HG02588 (cell line): ENCODE measurements around the gene GNPAT.

Source experiments
- ATAC-seq: cut with Tn5 transposase; IDR thresholded peaks from one replicate; pipeline ENCODE4 v1.9.1; 2021; ENCODE audit warnings: mild to moderate bottlenecking, moderate library complexity; ENCODE audit not compliant: unreplicated experiment

Gene GNPAT

GRCh38 chr1:231240883-231241735 is at the start of gene GNPAT:
Gene GNPAT (plus strand): TSS chr1:231241212. CDS start chr1:231241379, 167 bp downstream.
- peak; percentile 94 for ATAC-seq

DNA sequence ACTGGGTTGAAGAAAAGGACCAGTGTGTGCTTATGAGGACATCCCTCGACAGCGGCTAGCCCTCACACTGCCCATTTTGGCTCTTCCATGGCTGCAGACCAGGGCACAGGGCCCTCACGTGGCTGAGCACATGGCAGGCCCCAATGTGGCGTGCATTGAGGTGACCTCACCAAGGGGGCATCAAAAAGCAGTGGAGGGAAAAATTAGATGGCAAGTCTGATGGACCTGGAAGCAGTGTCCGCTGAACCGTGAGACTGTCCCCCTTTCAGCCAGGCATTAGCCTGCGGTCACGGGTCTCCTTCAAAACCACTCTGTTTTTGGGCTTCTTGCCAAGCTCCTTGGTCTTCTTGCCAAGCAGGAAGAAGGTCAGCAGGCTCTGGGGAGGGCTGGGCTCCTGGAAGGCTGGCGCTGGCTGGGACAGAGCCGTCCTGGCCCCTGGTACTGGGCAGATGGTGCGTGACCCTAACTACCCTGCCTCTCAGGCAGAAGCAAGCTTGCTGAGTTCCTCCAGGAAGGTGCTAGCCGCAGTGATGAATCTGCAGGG is 48.3 kb upstream of the GNPAT start:
- ATAC-seq, result no peak

GRCh38 chr1:231193710-231194340 is 47.2 kb upstream of the GNPAT start:
- ATAC-seq, result no peak

GRCh38 chr1:231194476-231194842 is 46.6 kb upstream of the GNPAT start:
- ATAC-seq, result no peak

DNA sequence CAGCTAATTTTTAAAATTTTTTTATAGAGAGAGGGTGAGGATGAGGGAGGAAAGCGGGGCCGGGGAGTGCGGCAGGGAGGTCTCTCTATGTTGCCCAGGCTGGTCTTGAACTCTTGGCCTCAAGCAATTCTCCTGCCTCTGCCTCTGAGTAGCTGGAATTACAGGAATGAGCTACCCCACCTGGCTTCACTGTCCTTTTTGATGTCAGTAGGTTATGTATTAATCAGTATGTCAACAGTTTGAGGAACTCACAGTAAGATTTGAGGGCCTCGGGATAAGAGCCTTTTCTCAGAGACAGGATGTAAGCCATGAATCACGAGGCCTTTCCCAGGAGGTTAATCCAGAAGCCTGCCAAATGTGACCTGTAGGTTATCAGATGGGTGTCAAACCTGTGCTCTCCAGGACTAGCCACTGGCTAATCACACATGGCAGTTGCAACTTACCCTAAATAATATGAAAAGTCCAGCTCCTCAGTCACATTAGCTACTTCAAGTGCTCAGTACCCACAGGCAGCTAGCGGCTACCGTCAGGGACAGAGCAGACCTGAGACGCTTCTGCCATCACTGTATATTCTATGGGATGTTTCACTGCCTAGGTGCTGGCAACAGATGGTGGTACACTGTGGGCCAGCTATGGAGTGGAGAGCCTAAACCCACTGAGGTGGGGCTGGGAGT is 46.0 kb upstream of the GNPAT start:
- no peak for ATAC-seq

DNA sequence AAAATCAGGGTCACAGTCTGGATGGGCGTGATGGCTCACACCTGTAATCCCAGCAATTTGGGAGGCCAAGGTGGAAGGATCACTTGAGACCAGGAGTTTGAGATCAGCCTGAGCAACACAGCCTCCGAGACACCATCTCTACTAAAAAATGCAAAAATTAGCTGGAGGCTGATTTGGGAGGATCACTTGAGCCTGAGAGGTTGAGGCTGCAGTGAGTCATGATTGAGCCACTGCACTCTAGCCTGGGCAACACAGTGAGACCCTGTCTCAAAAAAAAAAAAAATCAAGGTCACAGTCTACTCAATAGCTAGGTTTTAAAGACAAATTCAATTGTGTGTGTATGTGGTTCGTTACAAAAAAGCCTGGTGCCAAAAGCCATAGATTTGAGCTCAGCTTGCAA is 44.7 kb upstream of the GNPAT start:
- ATAC-seq, result no peak

GRCh38 chr1:231196728-231197127 is 44.3 kb upstream of the GNPAT start:
- no peak for ATAC-seq

DNA sequence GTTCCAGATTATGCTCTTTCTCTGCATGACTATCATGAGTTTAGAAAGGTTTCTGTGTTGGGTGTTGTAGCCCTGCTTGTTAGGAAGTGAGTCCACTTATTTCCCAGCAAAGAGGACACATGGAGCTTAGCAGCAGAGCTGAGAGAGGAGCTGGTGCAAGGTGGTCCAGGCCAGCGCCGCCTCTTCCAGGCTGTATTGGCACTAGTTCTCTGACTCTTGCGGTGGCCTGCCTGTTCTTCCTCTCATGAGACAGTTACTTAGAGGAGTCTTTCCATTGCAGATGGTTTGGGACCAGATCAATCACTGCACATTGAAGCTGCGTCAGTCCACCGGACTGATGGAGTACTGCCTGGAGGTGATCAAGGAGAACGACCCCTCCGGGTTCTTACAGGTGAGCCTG is 41.1 kb upstream of the GNPAT start:
- no peak for ATAC-seq

GRCh38 chr1:231200388-231201031 is 40.5 kb upstream of the GNPAT start:
- no peak for ATAC-seq

DNA sequence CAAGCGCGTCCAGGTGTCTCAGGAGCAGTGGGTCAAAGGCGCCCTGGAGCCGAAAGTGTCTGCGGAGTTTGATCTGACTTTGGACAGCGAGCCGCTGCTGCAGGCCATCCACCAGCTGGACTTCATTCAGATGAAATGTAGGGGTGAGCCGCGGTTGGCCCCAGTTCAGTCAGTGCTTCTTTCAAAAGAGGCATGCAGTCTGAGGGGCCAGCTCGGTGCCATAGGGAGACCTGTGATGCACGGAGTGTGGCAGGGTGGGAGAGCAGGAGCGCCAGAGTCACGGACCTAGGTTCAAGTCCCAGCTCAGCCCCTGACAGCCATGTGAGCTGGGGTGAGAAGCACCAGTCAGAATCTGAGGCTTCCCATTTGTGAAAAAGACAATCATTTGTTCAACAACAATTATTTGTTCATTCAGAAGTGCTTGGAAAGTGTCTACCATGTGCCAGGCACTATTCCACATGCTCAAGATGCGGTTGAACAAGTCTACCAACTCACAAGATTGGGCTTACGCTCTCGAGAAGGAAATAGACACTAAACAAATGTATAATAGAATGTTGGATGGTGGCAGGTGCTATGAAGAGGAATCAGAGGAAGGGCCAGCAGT is 39.5 kb upstream of the GNPAT start:
- no peak for ATAC-seq

GRCh38 chr1:231201979-231202633 is 38.9 kb upstream of the GNPAT start:
- no peak for ATAC-seq

DNA sequence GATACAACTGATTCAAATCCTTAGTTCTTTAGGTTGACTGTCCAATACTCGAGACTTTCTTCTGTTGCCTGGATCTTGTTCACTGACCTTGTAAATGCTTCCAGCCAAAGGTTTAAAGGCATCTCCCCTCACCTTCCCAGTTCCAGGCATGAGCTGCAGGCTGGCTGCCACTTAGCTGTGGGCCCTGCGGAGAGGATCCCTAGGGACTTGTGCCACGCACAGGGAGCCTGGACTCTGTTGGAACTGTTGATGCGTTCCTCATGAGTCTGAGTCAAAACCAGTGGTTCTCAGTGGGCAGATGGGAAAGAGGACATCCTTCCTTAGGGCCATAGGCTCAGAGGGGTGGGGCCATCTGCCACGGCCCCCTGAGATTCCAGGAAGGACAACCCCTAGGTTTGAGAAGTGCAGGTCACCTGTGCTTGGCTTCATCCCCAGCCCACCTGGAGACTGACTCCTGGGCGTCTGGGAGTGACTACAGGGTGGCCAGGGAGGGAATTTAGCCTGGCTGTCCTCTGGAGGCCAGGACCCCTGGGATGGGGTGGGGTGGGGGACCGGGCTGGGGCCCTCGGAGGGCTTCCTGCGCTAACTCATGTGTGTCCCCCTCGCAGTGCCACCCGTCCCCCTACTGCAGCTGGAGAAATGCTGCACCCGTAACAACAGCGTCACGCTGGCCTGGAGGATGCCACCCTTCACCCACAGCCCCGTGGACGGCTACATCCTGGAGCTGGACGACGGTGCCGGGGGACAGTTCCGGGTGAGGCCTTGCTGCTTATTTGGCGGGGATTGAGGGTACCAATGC is 37.6 kb upstream of the GNPAT start:
- ATAC-seq, result no peak

GRCh38 chr1:231206856-231207255 is 34.2 kb upstream of the GNPAT start:
- no peak for ATAC-seq

DNA sequence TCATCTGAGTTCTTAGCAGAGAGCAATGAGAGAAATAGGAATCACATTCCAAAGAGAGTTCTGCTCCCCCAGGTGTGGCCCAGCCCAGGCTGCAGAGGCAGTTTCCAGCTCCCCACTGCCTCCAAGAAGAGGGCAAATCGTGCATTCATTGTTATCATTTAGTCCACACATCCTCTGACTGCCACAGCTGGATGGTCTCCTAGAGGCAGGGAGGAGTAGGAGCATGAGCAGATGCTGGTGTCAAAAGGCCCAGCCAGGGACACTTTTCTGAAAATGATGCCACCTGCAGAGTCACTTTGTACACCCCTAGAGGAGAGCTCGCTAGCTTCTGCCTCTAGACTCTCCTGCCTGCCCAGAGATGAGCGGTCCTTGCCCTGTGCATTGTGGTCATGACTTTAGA is 33.6 kb upstream of the GNPAT start:
- ATAC-seq, result no peak

DNA sequence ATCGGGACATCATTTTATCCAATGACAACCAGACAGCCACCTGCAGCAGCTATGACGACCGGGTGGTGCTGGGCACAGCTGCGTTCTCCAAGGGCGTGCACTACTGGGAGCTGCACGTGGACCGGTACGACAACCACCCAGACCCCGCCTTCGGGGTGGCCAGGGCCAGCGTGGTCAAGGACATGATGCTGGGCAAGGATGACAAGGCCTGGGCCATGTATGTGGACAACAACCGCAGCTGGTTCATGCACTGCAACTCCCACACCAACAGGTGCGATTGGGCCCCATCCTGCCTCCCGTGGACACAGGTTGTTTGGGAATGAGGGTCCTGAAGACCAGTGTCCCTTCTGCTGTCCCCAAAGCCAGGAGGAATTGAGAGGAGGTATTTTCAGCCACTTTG is 32.0 kb upstream of the GNPAT start:
- no peak for ATAC-seq

- ATAC-seq, result no peak
Observed at GRCh38 chr1:231209531-231209930, 31.5 kb upstream of the GNPAT start.

- no peak for ATAC-seq
Observed at GRCh38 chr1:231210126-231210525, 30.9 kb upstream of the GNPAT start.

DNA sequence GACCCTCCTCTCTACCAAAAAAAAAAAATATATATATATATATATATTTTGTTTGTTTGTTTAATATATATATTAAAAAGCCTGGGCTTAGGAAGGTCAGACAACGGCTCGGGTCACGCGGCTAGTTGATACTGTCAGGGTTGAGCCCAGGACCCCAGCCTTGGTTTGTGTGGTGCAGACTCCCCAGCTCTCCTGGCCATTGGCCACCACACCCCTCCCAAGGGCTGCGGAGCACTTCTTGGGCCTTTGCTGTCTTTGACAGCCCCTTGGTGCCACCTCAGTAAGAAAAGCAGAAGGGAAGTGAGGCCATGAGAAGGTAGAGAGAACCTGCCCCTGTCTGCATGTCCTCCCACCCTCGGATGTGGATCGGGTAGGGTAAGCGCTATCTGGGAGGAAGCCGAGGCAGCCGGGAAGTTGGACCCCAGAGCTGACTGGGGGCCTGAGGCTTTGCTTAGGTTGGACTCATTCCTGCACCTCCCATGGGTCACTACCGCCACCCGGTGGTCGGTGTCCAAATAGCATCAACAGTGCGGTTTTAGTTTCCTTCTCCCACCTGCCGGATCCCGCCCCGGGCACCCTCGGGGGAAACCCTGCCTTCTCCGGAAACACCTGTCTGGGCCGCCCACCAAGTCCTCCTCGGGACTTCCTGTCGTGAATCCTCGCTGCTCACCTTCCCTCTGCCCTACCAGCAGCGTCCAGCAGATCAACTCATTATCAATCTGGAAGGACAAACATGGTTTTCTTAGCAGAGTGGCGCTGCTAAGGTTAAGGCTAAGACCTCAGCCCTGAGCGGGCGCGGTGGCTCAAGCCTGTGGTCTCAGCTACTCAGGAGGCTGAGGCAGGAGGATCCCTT is 29.8 kb upstream of the GNPAT start:
- ATAC-seq, result peak; percentile 86
